H9 (cell line): ENCODE data around the gene RNF213. TPM values are rescaled to one million over a fixed set of nuclear protein-coding genes. Genes with fewer than 3 reads are reported as not detected.

Experiments used
- DNase-seq: peaks from one replicate; pipeline ENCODE4 v3.0.0-alpha.2; 2017
- H2AFZ ChIP-seq: one replicate; pipeline ENCODE4 v1.6.1; 2013; ENCODE audit warnings: mild to moderate bottlenecking, low read length, control low read depth, moderate library complexity
- H2AK5ac ChIP-seq: 2 replicates; pipeline ENCODE4 v1.6.1; 2013; ENCODE audit warnings: low read length, control low read depth, mixed read lengths; ENCODE audit not compliant: insufficient read length
- H2BK120ac ChIP-seq: one replicate; pipeline ENCODE4 v1.6.1; 2013; ENCODE audit warnings: low read depth, mild to moderate bottlenecking, low read length, control low read depth, inconsistent platforms; ENCODE audit not compliant: poor library complexity, severe bottlenecking
- H2BK12ac ChIP-seq: 2 replicates; pipeline ENCODE4 v1.6.1; 2013; ENCODE audit warnings: low read length, control low read depth, mixed read lengths, low read depth; ENCODE audit not compliant: insufficient read length
- H2BK15ac ChIP-seq: 2 replicates; pipeline ENCODE4 v1.6.1; 2013; ENCODE audit warnings: low read depth, low read length, control low read depth
- H2BK20ac ChIP-seq: one replicate; pipeline ENCODE4 v1.6.1; 2013; ENCODE audit warnings: low read depth, mild to moderate bottlenecking, low read length, control low read depth, inconsistent platforms; ENCODE audit not compliant: poor library complexity, severe bottlenecking
- H2BK5ac ChIP-seq: 2 replicates; pipeline ENCODE4 v1.6.1; 2013; ENCODE audit warnings: low read length, control low read depth, mixed read lengths; ENCODE audit not compliant: insufficient read length
- H3K14ac ChIP-seq: 2 replicates; pipeline ENCODE4 v1.6.1; 2013; ENCODE audit warnings: low read length, control low read depth; ENCODE audit not compliant: insufficient read depth
- H3K18ac ChIP-seq: 2 replicates; pipeline ENCODE4 v1.6.1; 2013; ENCODE audit warnings: low read depth, mild to moderate bottlenecking, mixed read lengths, low read length, control low read depth; ENCODE audit not compliant: insufficient read length
- H3K23ac ChIP-seq: 2 replicates; pipeline ENCODE4 v1.6.1; 2013; ENCODE audit warnings: low read length, control low read depth, mixed read lengths, low read depth; ENCODE audit not compliant: insufficient read length
- H3K23me2 ChIP-seq: 2 replicates; pipeline ENCODE4 v1.6.1; 2013; ENCODE audit warnings: low read depth, mild to moderate bottlenecking, mixed read lengths, low read length, control low read depth; ENCODE audit not compliant: insufficient read length, poor library complexity, severe bottlenecking
- H3K27ac ChIP-seq: 2 replicates; pipeline ENCODE4 v1.5.1; 2013; ENCODE audit warnings: low read length, control low read depth, mixed read lengths, low read depth; ENCODE audit not compliant: insufficient read length
- H3K27me3 ChIP-seq: 2 replicates; pipeline ENCODE4 v1.6.1; 2013; ENCODE audit warnings: low read length, control low read depth, inconsistent platforms; ENCODE audit not compliant: insufficient read depth
- H3K4ac ChIP-seq: 2 replicates; pipeline ENCODE4 v1.6.1; 2013; ENCODE audit warnings: low read depth, mild to moderate bottlenecking, control low read depth, inconsistent platforms, low read length, moderate library complexity
- H3K4me1 ChIP-seq: 2 replicates; pipeline ENCODE4 v1.6.1; 2013; ENCODE audit warnings: low read length, control low read depth, inconsistent platforms; ENCODE audit not compliant: insufficient read depth
- H3K4me2 ChIP-seq: 2 replicates; pipeline ENCODE4 v1.6.1; 2013; ENCODE audit warnings: low read length, control low read depth, mixed read lengths; ENCODE audit not compliant: insufficient read length, insufficient read depth
- H3K56ac ChIP-seq: 2 replicates; pipeline ENCODE4 v1.6.1; 2013; ENCODE audit warnings: low read depth, mild to moderate bottlenecking, mixed read lengths, low read length, control low read depth; ENCODE audit not compliant: insufficient read length
- H3K79me1 ChIP-seq: 2 replicates; pipeline ENCODE4 v1.6.1; 2013; ENCODE audit warnings: low read depth, mild to moderate bottlenecking, moderate library complexity, low read length, control low read depth, inconsistent platforms; ENCODE audit not compliant: insufficient read depth, poor library complexity, severe bottlenecking
- H3K79me2 ChIP-seq: 2 replicates; pipeline ENCODE4 v1.6.1; 2013; ENCODE audit warnings: low read length, control low read depth, inconsistent platforms; ENCODE audit not compliant: insufficient read depth
- H3K9ac ChIP-seq: 2 replicates; pipeline ENCODE4 v1.6.1; 2013; ENCODE audit warnings: low read length, control low read depth, mixed read lengths; ENCODE audit not compliant: insufficient read length; ENCODE audit errors: extremely low read depth
- H3K9me3 ChIP-seq: one replicate; pipeline ENCODE4 v1.6.1; 2013; ENCODE audit warnings: low read depth, low read length, inconsistent platforms; ENCODE audit not compliant: control insufficient read depth
- H3T11ph ChIP-seq: one replicate; pipeline ENCODE4 v1.6.1; 2013; ENCODE audit warnings: mild to moderate bottlenecking, low read length, control low read depth, inconsistent platforms
- H4K20me1 ChIP-seq: one replicate; pipeline ENCODE4 v1.6.1; 2013; ENCODE audit not compliant: control insufficient read depth, insufficient read length, insufficient read depth
- H4K5ac ChIP-seq: 2 replicates; pipeline ENCODE4 v1.6.1; 2013; ENCODE audit warnings: low read depth, mild to moderate bottlenecking, mixed read lengths, low read length, control low read depth; ENCODE audit not compliant: insufficient read length
- H4K8ac ChIP-seq: replicated peaks from 2 replicates; pipeline ENCODE4 v1.6.1; 2013; ENCODE audit warnings: low read length, control low read depth, mixed read lengths, low read depth; ENCODE audit not compliant: insufficient read length
- H4K91ac ChIP-seq: 2 replicates; pipeline ENCODE4 v1.6.1; 2013; ENCODE audit warnings: low read depth, mild to moderate bottlenecking, moderate library complexity, mixed read lengths, low read length, control low read depth; ENCODE audit not compliant: insufficient read length
- H3K27ac Mint-ChIP-seq, 3 experiments: 2 replicates in 2 of 3; 3 replicates in 1 of 3; pipeline ENCODE4 v1.8.0; 2020 to 2021; ENCODE audit warnings: mixed read lengths in 3 of 3, mild to moderate bottlenecking in 1 of 3, moderate library complexity in 1 of 3
- H3K27me3 Mint-ChIP-seq: 2 replicates; pipeline ENCODE4 v1.8.0; 2021; ENCODE audit warnings: low read depth, mild to moderate bottlenecking, moderate library complexity, mixed read lengths
- H3K36me3 Mint-ChIP-seq, 3 experiments: 2 replicates in 2 of 3; 3 replicates in 1 of 3; pipeline ENCODE4 v1.8.0; 2020 to 2021; ENCODE audit warnings: low read depth in 3 of 3, mixed read lengths in 3 of 3; ENCODE audit not compliant: insufficient read depth in 1 of 3
- H3K4me1 Mint-ChIP-seq, 2 experiments: 2 replicates each; pipeline ENCODE4 v1.8.0; 2020; ENCODE audit warnings: mixed read lengths in 2 of 2
- H3K4me3 Mint-ChIP-seq, 2 experiments: 2 replicates in 1 of 2; 3 replicates in 1 of 2; pipeline ENCODE4 v1.8.0; 2020 to 2021; ENCODE audit warnings: mild to moderate bottlenecking in 2 of 2, mixed read lengths in 2 of 2, moderate library complexity in 1 of 2
- H3K9me3 Mint-ChIP-seq, 2 experiments: 2 replicates in 1 of 2; 3 replicates in 1 of 2; pipeline ENCODE4 v1.8.0; 2020; ENCODE audit warnings: mild to moderate bottlenecking in 2 of 2, mixed read lengths in 2 of 2, moderate library complexity in 1 of 2
- CTCF ChIP-seq: fragments of 200-600 bp; sonication (generic); conservative IDR thresholded peaks from 3 replicates; pipeline ENCODE4 v1.8.0; 2021; ENCODE audit warnings: antibody characterized with exemption, mild to moderate bottlenecking
- WGBS: extraction: QIAGEN DNeasy Blood & Tissue Kit; methylation state at CpG from one replicate; pipeline ENCODE4 v1.1.7; 2013; ENCODE audit warnings: missing lambda C conversion rate, low lambda C conversion rate, mixed read lengths; ENCODE audit not compliant: insufficient read length; ENCODE audit errors: extremely low coverage; 5-methylcytosine and 5-hydroxymethylcytosine counted together
- total RNA-seq: library from RNA; stranded (reverse); gene quantifications from 2 replicates; pipeline ENCODE4 v1.2.1, GENCODE V29; 2021

The RNF213 gene
- total RNA-seq, 1 experiment from 2014 or later: 34.3 TPM

DNA sequence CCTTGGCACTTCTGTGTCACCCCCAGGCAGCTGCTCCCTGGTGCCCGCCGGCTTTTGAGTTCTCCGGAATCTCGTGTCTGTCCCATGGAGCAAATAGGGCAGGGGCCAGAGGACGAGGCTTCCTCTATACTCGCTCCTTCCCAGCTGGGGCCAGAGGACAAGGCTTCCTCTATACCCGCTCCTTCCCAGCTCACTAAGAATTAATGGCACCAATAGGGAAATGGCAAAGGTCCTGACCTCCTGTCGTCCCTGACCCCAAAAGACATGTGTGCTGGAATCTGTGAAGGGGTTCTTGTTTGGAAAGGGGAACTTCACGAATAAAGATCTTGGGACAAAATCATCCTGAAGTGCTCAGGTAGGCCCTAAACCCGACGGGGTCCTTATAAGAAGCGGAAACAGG, 48.1 kb upstream of the RNF213 start:
- Histone ChIP-seq H2BK12ac (no peak overlapping the region), H3K4me1 (no peaks in the 10 kb centered on the region), H4K20me1 (no peaks in the 10 kb centered on the region), H2AFZ (no peak overlapping the region), H3K56ac (no peak overlapping the region), H3K27ac (no peak overlapping the region), H4K91ac (no peak overlapping the region), H2BK15ac (no peak overlapping the region), H3K23ac (no peak overlapping the region), H3K4ac (no peak overlapping the region), H3K79me1 (no peaks in the 10 kb centered on the region), H2BK120ac (no peak overlapping the region), H2BK5ac (no peak overlapping the region), H3K18ac (no peak overlapping the region), H4K8ac (no peak overlapping the region), H4K5ac (no peak overlapping the region), H2BK20ac (no peak overlapping the region), H3K14ac (no peak overlapping the region), H2AK5ac (no peak overlapping the region), H3K79me2 (no peaks in the 10 kb centered on the region), H3K4me2 (no peak overlapping the region), H3K9ac (no peak overlapping the region), H3K23me2 (no peaks in the 10 kb centered on the region), H3K27me3 (no peaks in the 10 kb centered on the region), H3T11ph (no peak overlapping the region), H3K9me3 (no peaks in the 10 kb centered on the region)
- Mint-ChIP-seq H3K27ac (no peak overlapping the region), H3K27me3 (no peaks in the 10 kb centered on the region), H3K4me3 (no peak overlapping the region), H3K9me3 (no peaks in the 10 kb centered on the region), H3K36me3 (peaks cover 13 to 41% (median 34%) of the 10 kb centered on the region in 3 experiments; a peak in 6 of 7 replicates), H3K4me1 (no peaks in the 10 kb centered on the region)
- TF ChIP-seq CTCF: no peak
- WGBS: no CpG with 5 or more reads among the region's 12 CpGs
- no peak for DNase-seq
